ENCODE measurements around the gene SMCO3.

Gene SMCO3

DNA sequence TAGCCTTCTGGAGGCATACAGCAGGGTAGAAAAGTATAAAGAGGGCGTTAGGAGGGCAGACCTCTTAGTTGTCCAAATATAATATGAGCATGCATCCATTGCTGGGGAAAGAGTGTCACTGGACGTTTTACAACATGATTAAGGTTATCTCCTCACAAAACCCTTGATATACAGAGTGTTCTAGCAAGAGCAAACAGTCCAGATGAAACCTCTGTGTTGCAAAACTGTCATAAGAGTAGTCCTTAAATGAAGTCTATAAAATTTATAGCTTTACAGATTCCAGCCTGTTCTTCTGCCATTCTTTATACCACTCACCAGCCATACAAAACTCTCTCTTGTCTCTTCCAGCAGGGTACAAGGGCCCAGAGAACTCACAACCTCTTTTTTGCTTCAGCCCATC is 32.4 kb downstream of the SMCO3 start:
- ATAC-seq = no peak
- TF ChIP-seq POU6F1 (CRISPR knock-in tag; IDR thresholded peaks at IDR 0.05; ENCODE audit: borderline replicate concordance, low read depth) = no peak
- TF ChIP-seq ISL1 (CRISPR knock-in tag; IDR thresholded peaks at IDR 0.05) = no peak
- no peak for TF ChIP-seq ESRRG (CRISPR knock-in tag; IDR thresholded peaks at IDR 0.05)
- no peak for TF ChIP-seq OSR1 (CRISPR knock-in tag; IDR thresholded peaks at IDR 0.05)
- TF ChIP-seq ZNF70 (CRISPR knock-in tag; IDR thresholded peaks at IDR 0.05) = no peak
- TF ChIP-seq CSDC2 (CRISPR knock-in tag; IDR thresholded peaks at IDR 0.05) = no peak
- TF ChIP-seq ZFP30 (CRISPR knock-in tag; IDR thresholded peaks at IDR 0.05) = no peak
- no peak for TF ChIP-seq RARB (CRISPR knock-in tag; IDR thresholded peaks at IDR 0.05)
- TF ChIP-seq PPARA (CRISPR knock-in tag; IDR thresholded peaks at IDR 0.05; ENCODE audit: borderline replicate concordance) = no peak
- TF ChIP-seq ZNF565 (CRISPR knock-in tag; conservative IDR thresholded peaks at IDR 0.05; ENCODE audit: low read depth) = no peak
- TF ChIP-seq, protein P1, sequence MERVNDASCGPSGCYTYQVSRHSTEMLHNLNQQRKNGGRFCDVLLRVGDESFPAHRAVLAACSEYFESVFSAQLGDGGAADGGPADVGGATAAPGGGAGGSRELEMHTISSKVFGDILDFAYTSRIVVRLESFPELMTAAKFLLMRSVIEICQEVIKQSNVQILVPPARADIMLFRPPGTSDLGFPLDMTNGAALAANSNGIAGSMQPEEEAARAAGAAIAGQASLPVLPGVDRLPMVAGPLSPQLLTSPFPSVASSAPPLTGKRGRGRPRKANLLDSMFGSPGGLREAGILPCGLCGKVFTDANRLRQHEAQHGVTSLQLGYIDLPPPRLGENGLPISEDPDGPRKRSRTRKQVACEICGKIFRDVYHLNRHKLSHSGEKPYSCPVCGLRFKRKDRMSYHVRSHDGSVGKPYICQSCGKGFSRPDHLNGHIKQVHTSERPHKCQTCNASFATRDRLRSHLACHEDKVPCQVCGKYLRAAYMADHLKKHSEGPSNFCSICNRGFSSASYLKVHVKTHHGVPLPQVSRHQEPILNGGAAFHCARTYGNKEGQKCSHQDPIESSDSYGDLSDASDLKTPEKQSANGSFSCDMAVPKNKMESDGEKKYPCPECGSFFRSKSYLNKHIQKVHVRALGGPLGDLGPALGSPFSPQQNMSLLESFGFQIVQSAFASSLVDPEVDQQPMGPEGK (CRISPR knock-in tag; IDR thresholded peaks at IDR 0.05; ENCODE audit: borderline replicate concordance) = no peak
- no peak for TF ChIP-seq ZFP3 (CRISPR knock-in tag; IDR thresholded peaks at IDR 0.05)
- TF ChIP-seq ZC3H10 (CRISPR knock-in tag; IDR thresholded peaks at IDR 0.05) = no peak
- no peak for TF ChIP-seq ZNF8 (CRISPR knock-in tag; IDR thresholded peaks at IDR 0.05)
- no peak for TF ChIP-seq CREB5 (CRISPR knock-in tag; IDR thresholded peaks at IDR 0.05; ENCODE audit: low read depth)
- TF ChIP-seq TCF4 (CRISPR knock-in tag; IDR thresholded peaks at IDR 0.05; ENCODE audit: borderline replicate concordance) = no peak

DNA sequence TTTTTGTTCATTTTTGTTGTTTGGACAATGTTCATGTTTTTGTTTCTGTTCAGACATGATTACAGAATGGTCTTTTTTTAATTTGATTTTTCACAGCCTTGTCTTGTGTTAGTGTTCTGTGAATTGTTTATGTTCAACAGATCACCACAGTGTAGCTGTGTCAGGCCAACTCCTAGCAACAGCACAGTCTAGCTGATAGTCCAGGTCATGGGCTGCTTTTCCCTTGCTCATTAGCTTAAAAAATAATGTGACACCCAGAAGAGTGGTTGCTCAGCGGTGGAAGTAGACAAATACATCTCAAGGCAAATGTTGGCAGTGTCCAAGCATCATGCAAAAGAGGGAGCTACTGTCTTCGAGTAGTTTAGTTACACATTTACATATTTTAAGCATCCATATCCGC is 33.1 kb downstream of the SMCO3 start:
- TF ChIP-seq ISL1 (CRISPR knock-in tag; IDR thresholded peaks at IDR 0.05) (no peak), ARNTL (CRISPR knock-in tag; IDR thresholded peaks at IDR 0.05; ENCODE audit: borderline replicate concordance, low read depth) (no peak), TOX (CRISPR knock-in tag; IDR thresholded peaks at IDR 0.05; ENCODE audit: borderline replicate concordance) (no peak), SNAI2 (CRISPR knock-in tag; IDR thresholded peaks at IDR 0.05) (no peak), CREB5 (CRISPR knock-in tag; IDR thresholded peaks at IDR 0.05; ENCODE audit: low read depth) (no peak), OSR1 (CRISPR knock-in tag; IDR thresholded peaks at IDR 0.05) (no peak), BACH2 (CRISPR knock-in tag; IDR thresholded peaks at IDR 0.05; ENCODE audit: borderline replicate concordance) (no peak), RARB (CRISPR knock-in tag; IDR thresholded peaks at IDR 0.05) (no peak)
- TF ChIP-seq, protein P2, sequence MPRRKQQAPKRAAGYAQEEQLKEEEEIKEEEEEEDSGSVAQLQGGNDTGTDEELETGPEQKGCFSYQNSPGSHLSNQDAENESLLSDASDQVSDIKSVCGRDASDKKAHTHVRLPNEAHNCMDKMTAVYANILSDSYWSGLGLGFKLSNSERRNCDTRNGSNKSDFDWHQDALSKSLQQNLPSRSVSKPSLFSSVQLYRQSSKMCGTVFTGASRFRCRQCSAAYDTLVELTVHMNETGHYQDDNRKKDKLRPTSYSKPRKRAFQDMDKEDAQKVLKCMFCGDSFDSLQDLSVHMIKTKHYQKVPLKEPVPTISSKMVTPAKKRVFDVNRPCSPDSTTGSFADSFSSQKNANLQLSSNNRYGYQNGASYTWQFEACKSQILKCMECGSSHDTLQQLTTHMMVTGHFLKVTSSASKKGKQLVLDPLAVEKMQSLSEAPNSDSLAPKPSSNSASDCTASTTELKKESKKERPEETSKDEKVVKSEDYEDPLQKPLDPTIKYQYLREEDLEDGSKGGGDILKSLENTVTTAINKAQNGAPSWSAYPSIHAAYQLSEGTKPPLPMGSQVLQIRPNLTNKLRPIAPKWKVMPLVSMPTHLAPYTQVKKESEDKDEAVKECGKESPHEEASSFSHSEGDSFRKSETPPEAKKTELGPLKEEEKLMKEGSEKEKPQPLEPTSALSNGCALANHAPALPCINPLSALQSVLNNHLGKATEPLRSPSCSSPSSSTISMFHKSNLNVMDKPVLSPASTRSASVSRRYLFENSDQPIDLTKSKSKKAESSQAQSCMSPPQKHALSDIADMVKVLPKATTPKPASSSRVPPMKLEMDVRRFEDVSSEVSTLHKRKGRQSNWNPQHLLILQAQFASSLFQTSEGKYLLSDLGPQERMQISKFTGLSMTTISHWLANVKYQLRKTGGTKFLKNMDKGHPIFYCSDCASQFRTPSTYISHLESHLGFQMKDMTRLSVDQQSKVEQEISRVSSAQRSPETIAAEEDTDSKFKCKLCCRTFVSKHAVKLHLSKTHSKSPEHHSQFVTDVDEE (CRISPR knock-in tag; IDR thresholded peaks at IDR 0.05) = no peak
- ATAC-seq = no peak

DNA sequence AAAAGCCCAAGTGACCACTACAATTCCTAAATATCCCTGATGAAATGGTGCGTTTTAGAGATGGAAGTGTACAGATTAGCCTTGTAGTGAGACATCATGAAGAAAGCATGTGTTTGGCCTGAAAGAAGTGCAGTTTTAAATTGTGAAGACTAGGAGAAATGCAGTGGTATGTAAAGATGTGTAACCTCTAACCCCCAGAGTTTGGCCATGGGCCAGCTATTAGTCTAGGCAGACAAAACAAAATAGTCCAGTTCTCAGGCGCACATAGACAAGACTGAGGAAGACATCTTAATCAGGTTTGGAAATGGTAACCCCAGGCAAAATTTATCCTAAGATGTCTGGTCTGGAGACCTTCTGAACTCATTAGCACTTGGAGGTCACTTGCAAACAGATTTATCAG is 34.1 kb downstream of the SMCO3 start:
- ATAC-seq = no peak
- no peak for TF ChIP-seq ZNF8 (CRISPR knock-in tag; IDR thresholded peaks at IDR 0.05)
- no peak for TF ChIP-seq TOX (CRISPR knock-in tag; IDR thresholded peaks at IDR 0.05; ENCODE audit: borderline replicate concordance)
- TF ChIP-seq CREB5 (CRISPR knock-in tag; IDR thresholded peaks at IDR 0.05; ENCODE audit: low read depth) = no peak
- no peak for TF ChIP-seq OSR1 (CRISPR knock-in tag; IDR thresholded peaks at IDR 0.05)
- no peak for TF ChIP-seq TCF4 (CRISPR knock-in tag; IDR thresholded peaks at IDR 0.05; ENCODE audit: borderline replicate concordance)
- TF ChIP-seq ISL1 (CRISPR knock-in tag; IDR thresholded peaks at IDR 0.05) = no peak
- TF ChIP-seq RARB (CRISPR knock-in tag; IDR thresholded peaks at IDR 0.05) = no peak
- no peak for TF ChIP-seq BACH2 (CRISPR knock-in tag; IDR thresholded peaks at IDR 0.05; ENCODE audit: borderline replicate concordance)
- TF ChIP-seq ZC3H10 (CRISPR knock-in tag; IDR thresholded peaks at IDR 0.05) = no peak
- no peak for TF ChIP-seq ZNF70 (CRISPR knock-in tag; IDR thresholded peaks at IDR 0.05)
- no peak for TF ChIP-seq PPARA (CRISPR knock-in tag; IDR thresholded peaks at IDR 0.05; ENCODE audit: borderline replicate concordance)
- TF ChIP-seq, protein P1 (CRISPR knock-in tag; IDR thresholded peaks at IDR 0.05; ENCODE audit: borderline replicate concordance) = no peak
- no peak for TF ChIP-seq CSDC2 (CRISPR knock-in tag; IDR thresholded peaks at IDR 0.05)
- no peak for TF ChIP-seq ZFP30 (CRISPR knock-in tag; IDR thresholded peaks at IDR 0.05)
- no peak for TF ChIP-seq SNAI2 (CRISPR knock-in tag; IDR thresholded peaks at IDR 0.05)
- TF ChIP-seq GLIS3 (CRISPR knock-in tag; IDR thresholded peaks at IDR 0.05) = no peak
- TF ChIP-seq, protein P3, sequence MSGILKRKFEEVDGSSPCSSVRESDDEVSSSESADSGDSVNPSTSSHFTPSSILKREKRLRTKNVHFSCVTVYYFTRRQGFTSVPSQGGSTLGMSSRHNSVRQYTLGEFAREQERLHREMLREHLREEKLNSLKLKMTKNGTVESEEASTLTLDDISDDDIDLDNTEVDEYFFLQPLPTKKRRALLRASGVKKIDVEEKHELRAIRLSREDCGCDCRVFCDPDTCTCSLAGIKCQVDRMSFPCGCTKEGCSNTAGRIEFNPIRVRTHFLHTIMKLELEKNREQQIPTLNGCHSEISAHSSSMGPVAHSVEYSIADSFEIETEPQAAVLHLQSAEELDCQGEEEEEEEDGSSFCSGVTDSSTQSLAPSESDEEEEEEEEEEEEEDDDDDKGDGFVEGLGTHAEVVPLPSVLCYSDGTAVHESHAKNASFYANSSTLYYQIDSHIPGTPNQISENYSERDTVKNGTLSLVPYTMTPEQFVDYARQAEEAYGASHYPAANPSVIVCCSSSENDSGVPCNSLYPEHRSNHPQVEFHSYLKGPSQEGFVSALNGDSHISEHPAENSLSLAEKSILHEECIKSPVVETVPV (CRISPR knock-in tag; IDR thresholded peaks at IDR 0.05) = no peak
